Vagina (tissue), 2 donors: ENCODE measurements around the gene SLC25A44. TPM values are rescaled to one million over a fixed set of nuclear protein-coding genes. Genes with fewer than 3 reads are reported as not detected.
A peak's percentile ranks its signal among the peaks of the same experiment; 100 is the strongest.

Experiments used
- DNase-seq, 2 donors: peaks; one replicate each; pipeline ENCODE4 v3.0.0-alpha.2; 2017; ENCODE audit errors: extremely low spot score in 2 of 2
- H3K27ac ChIP-seq: fragments of 200-600 bp; sonication (generic); one replicate; pipeline ENCODE4 v1.5.1; 2019
- H3K27me3 ChIP-seq: fragments of 200-600 bp; sonication (generic); one replicate; pipeline ENCODE4 v1.5.1; 2019
- H3K36me3 ChIP-seq, 2 donors: fragments of 200-600 bp; sonication (generic); one replicate each; pipeline ENCODE4 v1.5.1; 2017 to 2019
- H3K4me1 ChIP-seq: fragments of 200-600 bp; sonication (generic); one replicate; pipeline ENCODE4 v1.5.1; 2019
- H3K4me3 ChIP-seq, 2 donors: fragments of 200-600 bp; sonication (generic); 1 replicate in 1 of 2; 2 replicates in 1 of 2; pipeline ENCODE4 v1.5.1; 2016 to 2019
- H3K9me3 ChIP-seq: fragments of 200-600 bp; sonication (generic); one replicate; pipeline ENCODE4 v1.5.1; 2019
- CTCF ChIP-seq, 3 experiments: fragments of 450-650 bp in 2 of 3; fragments of 200-600 bp in 1 of 3; sonication (generic) in 1 of 3; IDR thresholded peaks; one replicate each; pipeline ENCODE4 v1.5.1; 2017 to 2019; ENCODE audit warnings: antibody characterized with exemption in 3 of 3, mild to moderate bottlenecking in 2 of 3, moderate library complexity in 2 of 3
- POLR2A ChIP-seq, 2 donors: fragments of 450-650 bp; IDR thresholded peaks; one replicate each; pipeline ENCODE4 v1.6.1; 2017; ENCODE audit warnings: antibody characterized with exemption in 2 of 2, mild to moderate bottlenecking in 2 of 2, moderate library complexity in 2 of 2
- POLR2AphosphoS5 ChIP-seq, 2 donors: sonication (generic); formaldehyde crosslinking; IDR thresholded peaks; one replicate each; pipeline ENCODE4 v1.9.0; 2017; ENCODE audit warnings: antibody characterized with exemption in 2 of 2, mild to moderate bottlenecking in 2 of 2, low read depth in 1 of 2; ENCODE audit not compliant: insufficient read depth in 1 of 2
- intact Hi-C: fragments of 100-400 bp; cut with DNase I; formaldehyde crosslinking; loops from one replicate; pipeline ENCODE4 v1.15.1; 2023
- total RNA-seq: library from RNA; depleted of rRNA; stranded (reverse); fragments of >200 nt; gene quantifications from one replicate; pipeline ENCODE4 v1.2.3, GENCODE V29; 2016

The SLC25A44 gene
- total RNA-seq, 1 donor from 2014 or later, result 14.0 TPM

- TF ChIP-seq POLR2A (IDR thresholded peaks at IDR 0.05) (no peak), POLR2AphosphoS5 (IDR thresholded peaks at IDR 0.05; ENCODE audit: insufficient read depth in 1 of 2, low read depth in 1 of 2) (no peak), CTCF (IDR thresholded peaks at IDR 0.05) (no peak)
- H3K27me3 ChIP-seq, result no peaks in the 10 kb centered on the region
- intact Hi-C loops, result no loop called here
- DNase-seq, result no peak
- no peak overlapping the region for H3K4me3 ChIP-seq
- no peaks in the 10 kb centered on the region for H3K36me3 ChIP-seq
- H3K9me3 ChIP-seq, result no peaks in the 10 kb centered on the region
- H3K27ac ChIP-seq, result no peak overlapping the region
- H3K4me1 ChIP-seq, result peaks cover 20% of the 10 kb centered on the region
Observed at GRCh38 chr1:156151093-156151688, 42.7 kb upstream of the SLC25A44 start.

GRCh38 chr1:156152628-156153027 lies 41.3 kb upstream of the SLC25A44 start:
- TF ChIP-seq POLR2AphosphoS5 (IDR thresholded peaks at IDR 0.05; ENCODE audit: insufficient read depth in 1 of 2, low read depth in 1 of 2), result no peak
- no peak for TF ChIP-seq CTCF (IDR thresholded peaks at IDR 0.05)
- TF ChIP-seq POLR2A (IDR thresholded peaks at IDR 0.05), result no peak
- Histone ChIP-seq H3K4me3 (no peak overlapping the region), H3K4me1 (peaks cover 5% of the 10 kb centered on the region), H3K36me3 (no peaks in the 10 kb centered on the region), H3K27me3 (no peaks in the 10 kb centered on the region), H3K27ac (no peak overlapping the region), H3K9me3 (no peaks in the 10 kb centered on the region)
- intact Hi-C loops, result no loop called here
- DNase-seq, result no peak

GRCh38 chr1:156153362-156153761 lies 40.5 kb upstream of the SLC25A44 start, which contains the start of gene SEMA4A:
Gene SEMA4A, plus strand, starts transcription at chr1:156153585. Its CDS starts 994 bp downstream, at chr1:156154579.
- peak within 1 kb of the TSS; percentile 77 for H3K27ac ChIP-seq
- H3K4me3 ChIP-seq, result peak within 1 kb of the TSS in 1 of 2 donors; percentile 27
- H3K27me3 ChIP-seq, result no peaks in the 10 kb centered on the region
- no peaks in the 10 kb centered on the region for H3K9me3 ChIP-seq
- H3K4me1 ChIP-seq, result peaks cover 5% of the 10 kb centered on the region
- no peaks in the 10 kb centered on the region for H3K36me3 ChIP-seq
- TF ChIP-seq CTCF (IDR thresholded peaks at IDR 0.05) (no peak), POLR2AphosphoS5 (IDR thresholded peaks at IDR 0.05; ENCODE audit: insufficient read depth in 1 of 2, low read depth in 1 of 2) (peak in 1 of 2 donors; percentile 42)
- DNase-seq, result no peak
- intact Hi-C loops, result no loop called here

GRCh38 chr1:156154317-156154749 lies 39.6 kb upstream of the SLC25A44 start:
- H3K4me3 ChIP-seq, result peak overlapping the region in 1 of 2 donors; percentile 27
- intact Hi-C loops, result no loop called here
- H3K4me1 ChIP-seq, result peaks cover 5% of the 10 kb centered on the region
- TF ChIP-seq CTCF (IDR thresholded peaks at IDR 0.05), result no peak
- no peak for TF ChIP-seq POLR2A (IDR thresholded peaks at IDR 0.05)
- TF ChIP-seq POLR2AphosphoS5 (IDR thresholded peaks at IDR 0.05; ENCODE audit: insufficient read depth in 1 of 2, low read depth in 1 of 2), result no peak
- H3K36me3 ChIP-seq, result no peaks in the 10 kb centered on the region
- peak overlapping the region; percentile 77 for H3K27ac ChIP-seq
- no peaks in the 10 kb centered on the region for H3K9me3 ChIP-seq
- no peak for DNase-seq
- no peaks in the 10 kb centered on the region for H3K27me3 ChIP-seq

GRCh38 chr1:156155756-156156510 lies 38.0 kb upstream of the SLC25A44 start:
- Histone ChIP-seq H3K9me3 (no peaks in the 10 kb centered on the region), H3K4me3 (no peak overlapping the region), H3K27me3 (no peaks in the 10 kb centered on the region), H3K4me1 (peaks cover 13% of the 10 kb centered on the region), H3K36me3 (no peaks in the 10 kb centered on the region), H3K27ac (no peak overlapping the region)
- intact Hi-C loops, result loop anchor here (5.0 kb wide), 1 partner anchor 476 kb away; no protein-coding TSS in a partner anchor
- no peak for TF ChIP-seq POLR2A (IDR thresholded peaks at IDR 0.05)
- TF ChIP-seq POLR2AphosphoS5 (IDR thresholded peaks at IDR 0.05; ENCODE audit: insufficient read depth in 1 of 2, low read depth in 1 of 2), result no peak
- no peak for TF ChIP-seq CTCF (IDR thresholded peaks at IDR 0.05)
- DNase-seq, result no peak
